ENCODE measurements around the gene ZNF664. TPM values are rescaled to one million over a fixed set of nuclear protein-coding genes. Genes with fewer than 3 reads are reported as not detected.

The ZNF664 gene
- total and polyA plus RNA-seq, 10 of the 15 experiments (the other 5 are each of a cell fraction or from before 2014, with no cell fraction given) = 1.8 to 65.6 (median 30.8) TPM

GRCh38 chr12:124011435-124012115 is 38.6 kb downstream of the ZNF664 start:
- in situ Hi-C loops (cut with MboI) = no loop called here

More at GRCh38 chr12:124011435-124012115, 38.6 kb downstream of the ZNF664 start:
- POLR2A ChIA-PET = no interaction called here
- Histone ChIP-seq H3K27ac (ENCODE audit: control insufficient read depth, insufficient read depth) (no peak overlapping the region), H3K9ac (ENCODE audit: control insufficient read depth, insufficient read depth, low read length) (no peak overlapping the region), H3K4me3 (no peak overlapping the region), H3K9me3 (replicated peaks; ENCODE audit: control insufficient read depth, insufficient read depth, low read length) (no peaks in the 10 kb centered on the region), H3K79me2 (ENCODE audit: control insufficient read depth, insufficient read depth, low read length) (no peaks in the 10 kb centered on the region; the same call in 1 of the 2 replicates), H3K27me3 (replicated peaks in 1 of 2; ENCODE audit: control insufficient read depth in 2 of 2, insufficient read depth in 2 of 2, low read length in 1 of 2) (no peaks in the 10 kb centered on the region), H2AFZ (ENCODE audit: control insufficient read depth, low read depth, low read length) (no peak overlapping the region), H3K36me3 (ENCODE audit: control insufficient read depth in 2 of 2, insufficient read depth in 2 of 2, low read length in 1 of 2) (peaks cover 2 to 15% of the 10 kb centered on the region in 2 experiments; a peak in 3 of 4 replicates), H3K4me2 (ENCODE audit: control insufficient read depth, insufficient read depth) (no peak overlapping the region), H3K4me1 (ENCODE audit: control insufficient read depth, insufficient read depth, low read length) (peaks cover 3% of the 10 kb centered on the region; the same call in 1 of the 2 replicates), H4K20me1 (ENCODE audit: control insufficient read depth, insufficient read depth) (no peaks in the 10 kb centered on the region)
- CTCF ChIA-PET = no interaction called here
- BruUV-seq (replicated peaks) = no TSS peak
- TF ChIP-seq PML (IDR thresholded peaks at IDR 0.05; ENCODE audit: low read length) (no peak), SMC3 (IDR thresholded peaks at IDR 0.05; ENCODE audit: borderline replicate concordance, low read length) (no peak), CREB1 (IDR thresholded peaks at IDR 0.05; ENCODE audit: low read depth) (no peak), IKZF2 (IDR thresholded peaks at IDR 0.05) (no peak), MTA2 (IDR thresholded peaks at IDR 0.05; ENCODE audit: low read depth) (no peak), SP1 (IDR thresholded peaks at IDR 0.05; ENCODE audit: low read depth, low read length) (no peak), SUPT20H (IDR thresholded peaks at IDR 0.05; ENCODE audit: borderline replicate concordance, control insufficient read depth, low read depth, low read length) (no peak), NR2F1 (conservative IDR thresholded peaks at IDR 0.05) (no peak), ZNF384 (IDR thresholded peaks at IDR 0.05; ENCODE audit: borderline replicate concordance, low read depth, low read length) (no peak)
- TF ChIP-seq, protein P1, sequence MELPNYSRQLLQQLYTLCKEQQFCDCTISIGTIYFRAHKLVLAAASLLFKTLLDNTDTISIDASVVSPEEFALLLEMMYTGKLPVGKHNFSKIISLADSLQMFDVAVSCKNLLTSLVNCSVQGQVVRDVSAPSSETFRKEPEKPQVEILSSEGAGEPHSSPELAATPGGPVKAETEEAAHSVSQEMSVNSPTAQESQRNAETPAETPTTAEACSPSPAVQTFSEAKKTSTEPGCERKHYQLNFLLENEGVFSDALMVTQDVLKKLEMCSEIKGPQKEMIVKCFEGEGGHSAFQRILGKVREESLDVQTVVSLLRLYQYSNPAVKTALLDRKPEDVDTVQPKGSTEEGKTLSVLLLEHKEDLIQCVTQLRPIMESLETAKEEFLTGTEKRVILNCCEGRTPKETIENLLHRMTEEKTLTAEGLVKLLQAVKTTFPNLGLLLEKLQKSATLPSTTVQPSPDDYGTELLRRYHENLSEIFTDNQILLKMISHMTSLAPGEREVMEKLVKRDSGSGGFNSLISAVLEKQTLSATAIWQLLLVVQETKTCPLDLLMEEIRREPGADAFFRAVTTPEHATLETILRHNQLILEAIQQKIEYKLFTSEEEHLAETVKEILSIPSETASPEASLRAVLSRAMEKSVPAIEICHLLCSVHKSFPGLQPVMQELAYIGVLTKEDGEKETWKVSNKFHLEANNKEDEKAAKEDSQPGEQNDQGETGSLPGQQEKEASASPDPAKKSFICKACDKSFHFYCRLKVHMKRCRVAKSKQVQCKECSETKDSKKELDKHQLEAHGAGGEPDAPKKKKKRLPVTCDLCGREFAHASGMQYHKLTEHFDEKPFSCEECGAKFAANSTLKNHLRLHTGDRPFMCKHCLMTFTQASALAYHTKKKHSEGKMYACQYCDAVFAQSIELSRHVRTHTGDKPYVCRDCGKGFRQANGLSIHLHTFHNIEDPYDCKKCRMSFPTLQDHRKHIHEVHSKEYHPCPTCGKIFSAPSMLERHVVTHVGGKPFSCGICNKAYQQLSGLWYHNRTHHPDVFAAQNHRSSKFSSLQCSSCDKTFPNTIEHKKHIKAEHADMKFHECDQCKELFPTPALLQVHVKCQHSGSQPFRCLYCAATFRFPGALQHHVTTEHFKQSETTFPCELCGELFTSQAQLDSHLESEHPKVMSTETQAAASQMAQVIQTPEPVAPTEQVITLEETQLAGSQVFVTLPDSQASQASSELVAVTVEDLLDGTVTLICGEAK (IDR thresholded peaks at IDR 0.05; ENCODE audit: borderline replicate concordance) = no peak
- DNase-seq (ENCODE audit: low read depth, low spot score) = no peak
- RAD21 ChIA-PET (ENCODE audit: unreplicated experiment) = no interaction called here
- intact Hi-C loops (cut with micrococcal nuclease; ENCODE audit: unreplicated experiment) = no loop called here
- SMC1A ChIA-PET (ENCODE audit: uncharacterized antibody, unreplicated experiment) = no interaction called here
- ATAC-seq = no peak
- FAIRE-seq = no peak
- 92% methylated on average over 8 of the region's 8 CpGs for WGBS (ENCODE audit: insufficient coverage, insufficient replicate concordance, low lambda C conversion rate, missing lambda C conversion rate)

Data from GM12878 (cell line).